Adrenal gland (tissue), 12 donors: ENCODE measurements around the gene FGF9. TPM values are rescaled to one million over a fixed set of nuclear protein-coding genes. Genes with fewer than 3 reads are reported as not detected.

Source experiments
- DNase-seq, 7 donors: peaks; one replicate each; pipeline ENCODE4 v3.0.0-alpha.2; 2019 to 2020
- H3K27ac ChIP-seq, 5 donors: fragments of 200-600 bp; sonication (generic) in 4 of 5; 1 replicate in 3 of 5; 2 replicates in 2 of 5; pipeline versions ENCODE4 v1.5.1 to v1.8.0; 2016 to 2020; ENCODE audit warnings: mild to moderate bottlenecking in 1 of 5
- H3K27me3 ChIP-seq: fragments of 200-600 bp; 2 replicates; pipeline ENCODE4 v1.8.0; 2021
- H3K36me3 ChIP-seq, 2 donors: fragments of 200-600 bp; replicated peaks in 1 of 2; 1 replicate in 1 of 2; 2 replicates in 1 of 2; pipeline versions ENCODE4 v1.5.1 to v1.8.0; 2018 to 2022
- H3K4me1 ChIP-seq, 2 donors: fragments of 200-600 bp; replicated peaks in 1 of 2; 1 replicate in 1 of 2; 2 replicates in 1 of 2; pipeline versions ENCODE4 v1.5.1 to v1.8.0; 2018 to 2021
- H3K4me3 ChIP-seq, 4 donors: fragments of 200-600 bp; sonication (generic) in 3 of 4; one replicate each; pipeline ENCODE4 v1.5.1; 2016 to 2018
- H3K9me3 ChIP-seq, 3 donors: fragments of 200-600 bp; sonication (generic) in 1 of 3; replicated peaks in 1 of 3; 1 replicate in 2 of 3; 2 replicates in 1 of 3; pipeline versions ENCODE4 v1.5.1 to v1.8.0; 2016 to 2021
- CTCF ChIP-seq, 6 experiments: fragments of 450-650 bp in 4 of 6; fragments of 200-600 bp in 2 of 6; sonication (generic) in 1 of 6; IDR thresholded peaks; 1 replicate in 5 of 6; 2 replicates in 1 of 6; pipeline versions ENCODE4 v1.5.1 to v1.8.0; 2016 to 2021; ENCODE audit warnings: antibody characterized with exemption in 6 of 6, mild to moderate bottlenecking in 2 of 6, moderate library complexity in 1 of 6
- POLR2A ChIP-seq, 2 donors: fragments of 450-650 bp; IDR thresholded peaks; one replicate each; pipeline ENCODE4 v1.6.1; 2017; ENCODE audit warnings: antibody characterized with exemption in 2 of 2, mild to moderate bottlenecking in 2 of 2, moderate library complexity in 1 of 2
- WGBS, 4 donors: extraction: QIAGEN DNeasy Blood & Tissue Kit in 2 of 4; methylation state at CpG; one replicate each; pipeline versions ENCODE4 v1.1.5 to v1.1.7; 2013 to 2017; 5-methylcytosine and 5-hydroxymethylcytosine counted together
- intact Hi-C, 2 donors: fragments of 100-400 bp; cut with DNase I; formaldehyde crosslinking; loops; one replicate each; pipeline versions ENCODE4 v1.14.1 to v1.15.0; 2022 to 2023
- polyA plus RNA-seq, 3 donors: library from polyadenylated mRNA; stranded (reverse); fragments of 200-250 nt in 2 of 3; fragments of 350-450 nt in 1 of 3; fragmentation: Illumina TruSeq in 1 of 3; extraction: RNeasy Lipid Tissue Mini Kit (QIAGEN cat#74804) in 1 of 3; gene quantifications; one replicate each; pipeline ENCODE4 v1.2.3, GENCODE V29; 2013 to 2014
- total RNA-seq, 9 donors: library from RNA; depleted of rRNA in 4 of 9; stranded (reverse); fragments of >200 nt in 4 of 9; fragments of 120-200 nt in 1 of 9; fragmentation: NEBNext Ultra II Directional in 1 of 9; extraction: Animal tissue kit (Norgen Biotek cat#: 25700) in 1 of 9; gene quantifications; one replicate each; pipeline versions ENCODE4 v1.1.0 to v1.2.4, GENCODE V29; 2013 to 2023
- donor health status: healthy with polysubstance abuse.
- donor health status: Bipolar disorder and iron deficiency.
- donor health status: DM: yes; HTN: yes; CAD: no.
- donor health status: DM: no; HTN: no; CAD: no.
- donor health status: DM: no; HTN: no; CAD: no.
- donor health status: DM: yes; HTN: yes; CAD: no.

Gene FGF9
- total and polyA plus RNA-seq, 12 donors, result 1.4 to 20.3 (median 4.2) TPM

DNA sequence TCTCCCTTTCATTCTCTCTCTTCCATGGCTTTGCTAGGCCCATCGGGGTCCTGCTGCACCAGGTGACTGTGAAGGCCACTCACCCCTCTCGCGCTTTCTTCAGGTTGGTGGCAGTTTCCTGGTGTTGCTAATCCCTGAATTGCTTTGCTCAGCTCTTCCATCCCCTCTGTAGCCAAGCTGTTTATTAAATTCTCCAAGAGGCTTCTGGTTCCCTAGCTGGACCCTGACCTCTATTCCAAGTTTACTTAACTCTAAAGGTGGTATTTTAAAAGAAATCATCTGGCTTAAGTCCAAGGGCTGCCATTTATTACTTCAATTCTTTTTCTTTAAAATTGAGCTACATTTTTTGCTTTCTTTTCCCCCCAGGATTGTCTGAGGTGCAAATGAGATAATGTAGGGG is 34.2 kb upstream of the FGF9 start:
- intact Hi-C loops, result loop anchor here (5.0 to 10.0 kb wide), 3 partner anchors 641 to 1158 kb away; no protein-coding TSS in a partner anchor
- H3K4me1 ChIP-seq, result no peaks in the 10 kb centered on the region
- H3K4me3 ChIP-seq, result no peak overlapping the region

DNA sequence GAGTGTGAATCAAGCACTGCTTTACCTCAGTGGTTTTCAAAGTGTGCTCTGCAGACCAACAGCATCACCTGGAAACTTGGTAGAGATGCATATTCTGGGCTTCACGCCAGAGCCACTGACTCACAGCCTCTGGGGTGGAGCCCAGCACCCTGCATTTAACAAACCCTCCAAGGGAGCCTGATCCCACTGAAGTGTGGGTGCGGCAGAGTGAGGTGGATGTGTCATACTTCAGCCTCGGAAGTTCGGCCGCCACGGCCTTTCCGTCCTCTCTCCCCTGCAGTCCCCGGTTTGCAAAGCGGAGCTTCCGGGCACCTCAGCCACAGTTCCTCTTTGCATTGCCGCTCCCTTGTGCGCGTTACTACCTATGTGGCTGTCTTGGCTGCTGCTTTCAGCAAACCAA is 33.6 kb upstream of the FGF9 start:
- no peaks in the 10 kb centered on the region for H3K27me3 ChIP-seq
- H3K36me3 ChIP-seq, result no peaks in the 10 kb centered on the region
- 52 to 71% (median 60%) methylated on average over 11 to 13 of the region's 13 CpGs for WGBS, 4 donors
- H3K27ac ChIP-seq, result no peak overlapping the region
- intact Hi-C loops, result loop anchor here (5.0 to 10.0 kb wide), 3 partner anchors 640 to 1158 kb away; no protein-coding TSS in a partner anchor
- H3K4me3 ChIP-seq, result no peak overlapping the region
- peak; percentile 31 to 64 (median 44) for DNase-seq
- H3K4me1 ChIP-seq, result no peaks in the 10 kb centered on the region
- TF ChIP-seq CTCF (IDR thresholded peaks at IDR 0.05) (no peak), POLR2A (IDR thresholded peaks at IDR 0.05) (no peak)
- H3K9me3 ChIP-seq, result no peaks in the 10 kb centered on the region

More for the DNA sequence above, 34.2 kb upstream of the FGF9 start:
- no peaks in the 10 kb centered on the region for H3K9me3 ChIP-seq
- H3K27me3 ChIP-seq, result no peaks in the 10 kb centered on the region
- 80 to 87% (median 85%) methylated on average over 3 of the region's 3 CpGs for WGBS, 4 donors
- no peak overlapping the region for H3K27ac ChIP-seq
- TF ChIP-seq POLR2A (IDR thresholded peaks at IDR 0.05) (no peak), CTCF (IDR thresholded peaks at IDR 0.05) (no peak)
- no peaks in the 10 kb centered on the region for H3K36me3 ChIP-seq
- no peak for DNase-seq

GRCh38 chr13:21638319-21639282 is 32.3 kb upstream of the FGF9 start:
- DNase-seq, result peak in 6 of 7 donors; percentile 14 to 64 (median 41)
- H3K27me3 ChIP-seq, result no peaks in the 10 kb centered on the region
- no peak for TF ChIP-seq POLR2A (IDR thresholded peaks at IDR 0.05)
- peak; percentile 66 to 90 (median 78) for TF ChIP-seq CTCF (IDR thresholded peaks at IDR 0.05)
- H3K4me1 ChIP-seq, result no peaks in the 10 kb centered on the region
- 34 to 42% (median 39%) methylated on average over 6 of the region's 6 CpGs for WGBS, 4 donors
- H3K9me3 ChIP-seq, result no peaks in the 10 kb centered on the region
- intact Hi-C loops, result loop anchor here (5.0 to 10.0 kb wide), 3 partner anchors 639 to 1156 kb away; no protein-coding TSS in a partner anchor
- no peak overlapping the region for H3K4me3 ChIP-seq
- no peaks in the 10 kb centered on the region for H3K36me3 ChIP-seq
- no peak overlapping the region for H3K27ac ChIP-seq

GRCh38 chr13:21639561-21639960 is 31.3 kb upstream of the FGF9 start:
- Histone ChIP-seq H3K4me3 (no peak overlapping the region), H3K27me3 (no peaks in the 10 kb centered on the region), H3K4me1 (no peaks in the 10 kb centered on the region), H3K27ac (no peak overlapping the region), H3K9me3 (no peaks in the 10 kb centered on the region), H3K36me3 (no peaks in the 10 kb centered on the region)
- no peak for DNase-seq
- intact Hi-C loops, result loop anchor here (5.0 to 10.0 kb wide), 3 partner anchors 638 to 1155 kb away; no protein-coding TSS in a partner anchor
- WGBS, 4 donors, result 82 to 85% (median 84%) methylated on average over 5 of the region's 5 CpGs
- TF ChIP-seq POLR2A (IDR thresholded peaks at IDR 0.05) (no peak), CTCF (IDR thresholded peaks at IDR 0.05) (no peak)
